ENCODE data around the gene SHANK1.

The SHANK1 gene

DNA sequence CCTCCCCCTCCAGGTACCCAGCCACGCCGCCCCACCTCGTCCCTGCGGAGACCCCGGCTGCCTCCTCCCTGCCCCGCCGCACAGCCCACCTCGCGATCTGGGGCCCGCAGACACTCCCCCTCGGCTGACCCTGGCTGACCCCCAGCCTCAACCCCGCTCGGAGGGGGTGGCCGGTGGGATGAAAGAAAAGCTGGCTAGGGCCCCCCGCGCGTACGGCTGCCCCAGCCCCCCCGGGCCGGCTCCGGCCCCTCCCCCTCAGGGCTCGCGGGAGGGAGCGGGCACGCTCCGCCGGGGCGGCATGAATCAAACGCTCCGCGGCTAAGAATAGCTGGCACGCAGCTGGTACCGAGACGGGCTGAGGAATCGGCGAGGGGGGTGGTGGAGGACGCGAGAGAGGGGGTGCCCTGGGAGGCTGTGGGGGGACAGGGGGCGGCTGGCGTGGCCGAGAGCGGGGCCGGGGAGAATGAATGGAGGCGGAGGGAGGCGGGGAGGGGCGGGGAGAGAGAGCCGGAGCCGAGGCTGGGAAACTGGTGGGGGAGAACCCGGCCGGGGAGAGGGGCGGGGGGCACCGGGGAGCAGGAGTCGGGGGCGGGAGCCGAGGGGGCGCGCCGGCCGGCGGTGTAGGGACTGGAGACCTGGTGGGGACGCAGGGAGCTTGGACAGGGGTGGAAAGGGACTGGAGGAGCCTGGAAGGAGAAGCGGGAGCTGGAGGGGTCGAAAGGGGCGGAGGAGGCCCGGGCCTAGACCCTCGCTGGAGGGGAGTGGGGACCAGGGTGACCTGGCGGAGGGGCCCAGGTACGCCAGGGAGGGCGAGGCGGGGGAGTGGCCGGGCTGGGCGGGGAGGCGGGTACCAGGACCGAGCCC is 1.1 kb downstream of the SHANK1 start:
- Histone ChIP-seq H3K36me3 (ENCODE audit: insufficient read depth, low read length) (no peaks in the 10 kb centered on the region), H3K4me1 (ENCODE audit: insufficient read depth, low read length) (no peaks in the 10 kb centered on the region), H3K4me3 (ENCODE audit: low read depth in 1 of 2, low read length in 2 of 2) (no peak overlapping the region), H3K27me3 (ENCODE audit: control insufficient read depth in 1 of 2, insufficient read depth in 2 of 2, low read length in 2 of 2) (peaks cover 6 to 48% of the 10 kb centered on the region in 2 donors), H3K9me3 (ENCODE audit: low read length) (no peaks in the 10 kb centered on the region), H3K9ac (ENCODE audit: low read length) (no peak overlapping the region), H3K27ac (ENCODE audit: low read depth, low read length) (no peak overlapping the region)

DNA sequence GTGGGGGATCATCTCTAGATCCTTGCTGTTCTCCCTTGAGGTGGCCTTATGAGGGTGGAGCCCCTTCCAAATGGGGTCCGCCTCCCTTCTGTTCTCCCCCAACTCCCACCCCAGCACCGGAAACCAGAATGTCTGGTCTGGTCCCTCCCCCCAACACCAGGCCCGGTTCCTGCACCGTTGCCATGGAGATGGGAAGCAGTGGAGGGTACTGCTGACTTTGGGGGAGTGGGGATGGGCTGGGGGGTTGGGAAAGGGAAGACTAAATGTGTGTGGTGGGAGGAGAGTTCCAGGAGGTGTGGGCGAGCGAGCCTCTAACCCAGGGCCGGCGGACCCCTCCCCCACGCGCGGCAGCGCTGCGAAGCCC is 1.7 kb downstream of the SHANK1 start:
- H3K9ac ChIP-seq (ENCODE audit: low read length), result no peak overlapping the region
- H3K4me3 ChIP-seq (ENCODE audit: low read depth in 1 of 2, low read length in 2 of 2), result no peak overlapping the region
- H3K4me1 ChIP-seq (ENCODE audit: insufficient read depth, low read length), result no peaks in the 10 kb centered on the region
- H3K27me3 ChIP-seq (ENCODE audit: control insufficient read depth in 1 of 2, insufficient read depth in 2 of 2, low read length in 2 of 2), result peaks cover 6 to 45% of the 10 kb centered on the region in 2 donors
- no peaks in the 10 kb centered on the region for H3K9me3 ChIP-seq (ENCODE audit: low read length)
- no peaks in the 10 kb centered on the region for H3K36me3 ChIP-seq (ENCODE audit: insufficient read depth, low read length)
- H3K27ac ChIP-seq (ENCODE audit: low read depth, low read length), result no peak overlapping the region

DNA sequence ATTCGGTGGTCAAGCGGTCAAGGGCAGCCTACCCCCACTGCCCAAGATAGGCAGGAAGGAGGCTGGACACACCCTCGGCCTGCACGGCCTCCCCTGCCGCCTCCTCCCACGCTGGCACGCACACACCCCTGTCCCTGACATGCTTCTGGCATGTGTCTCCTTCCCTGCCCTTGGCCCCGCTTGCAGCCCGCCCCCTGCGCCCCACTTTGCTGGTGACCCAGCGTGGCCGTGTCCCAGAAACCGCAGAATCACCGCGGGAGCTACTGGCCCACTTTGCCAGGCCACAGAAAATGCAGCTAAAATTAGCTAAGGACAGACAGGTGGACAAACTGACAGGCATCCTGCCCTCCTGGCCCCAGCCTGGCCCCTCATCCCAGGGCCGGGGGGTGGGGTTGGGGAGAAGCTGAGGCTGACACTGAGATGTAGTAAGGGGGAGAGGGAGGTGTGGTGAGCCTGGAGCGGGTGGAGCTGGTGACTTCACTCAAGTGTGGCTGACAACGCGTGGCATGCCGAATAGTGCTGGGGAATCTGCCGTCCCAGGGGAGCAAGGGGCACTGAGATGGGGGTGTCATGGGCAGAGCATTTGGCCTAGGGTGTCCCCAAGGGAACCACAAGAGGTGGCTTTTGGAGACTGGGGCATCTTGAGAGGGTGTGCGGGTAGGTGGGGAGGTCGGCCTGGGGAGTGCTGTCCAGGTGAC is 2.4 kb downstream of the SHANK1 start:
- H3K9ac ChIP-seq (ENCODE audit: low read length), result no peak overlapping the region
- no peak overlapping the region for H3K27ac ChIP-seq (ENCODE audit: low read depth, low read length)
- H3K36me3 ChIP-seq (ENCODE audit: insufficient read depth, low read length), result no peaks in the 10 kb centered on the region
- H3K9me3 ChIP-seq (ENCODE audit: low read length), result no peaks in the 10 kb centered on the region
- H3K4me3 ChIP-seq (ENCODE audit: low read depth in 1 of 2, low read length in 2 of 2), result no peak overlapping the region
- H3K27me3 ChIP-seq (ENCODE audit: control insufficient read depth in 1 of 2, insufficient read depth in 2 of 2, low read length in 2 of 2), result peaks cover 6 to 40% of the 10 kb centered on the region in 2 donors
- no peaks in the 10 kb centered on the region for H3K4me1 ChIP-seq (ENCODE audit: insufficient read depth, low read length)

DNA sequence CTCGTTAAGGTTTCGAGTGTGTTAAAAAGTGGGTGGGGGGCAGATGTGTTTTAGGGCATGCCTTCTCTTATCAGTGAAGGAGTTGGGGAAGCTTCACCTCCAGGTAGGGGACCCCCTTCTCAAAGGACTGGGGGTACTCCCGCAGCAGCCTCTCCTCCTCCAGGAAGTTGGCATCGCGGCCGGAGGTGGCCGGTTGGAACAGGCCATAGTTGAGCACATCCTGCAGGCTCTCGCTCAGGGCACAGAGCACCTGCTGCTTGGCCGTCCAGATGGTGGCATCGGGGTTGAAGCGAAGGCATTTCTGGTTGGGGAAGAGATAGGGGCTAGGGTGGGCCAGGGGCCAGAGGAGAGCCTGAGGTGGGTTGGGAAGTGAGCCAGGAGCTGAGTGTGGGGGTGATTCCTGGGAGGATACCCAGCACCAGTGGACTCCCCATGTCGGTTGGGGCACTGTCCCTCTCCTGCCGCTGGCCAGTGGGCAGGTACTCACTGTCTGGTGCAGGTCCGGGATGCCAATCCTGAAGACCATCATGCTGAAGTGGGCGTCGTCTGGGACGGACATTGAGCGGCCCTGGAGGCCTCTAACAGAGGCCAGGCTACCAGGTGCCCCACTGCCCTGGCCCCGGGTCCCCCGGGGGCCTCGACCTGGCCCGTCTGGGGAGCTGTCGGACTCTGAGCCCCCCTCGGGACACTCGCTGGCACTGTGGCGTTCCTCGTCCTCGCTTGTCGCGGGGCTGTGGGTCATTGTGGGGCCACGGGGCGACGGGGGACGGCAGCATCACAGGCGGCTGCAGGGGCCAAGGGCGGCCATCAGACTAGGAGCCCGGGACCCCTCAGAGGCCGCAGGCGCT is 3.2 kb downstream of the SHANK1 start:
- H3K9me3 ChIP-seq (ENCODE audit: low read length), result no peaks in the 10 kb centered on the region
- no peak overlapping the region for H3K9ac ChIP-seq (ENCODE audit: low read length)
- no peak overlapping the region for H3K27ac ChIP-seq (ENCODE audit: low read depth, low read length)
- no peaks in the 10 kb centered on the region for H3K36me3 ChIP-seq (ENCODE audit: insufficient read depth, low read length)
- no peaks in the 10 kb centered on the region for H3K4me1 ChIP-seq (ENCODE audit: insufficient read depth, low read length)
- no peak overlapping the region for H3K4me3 ChIP-seq (ENCODE audit: low read depth in 1 of 2, low read length in 2 of 2)
- H3K27me3 ChIP-seq (ENCODE audit: control insufficient read depth in 1 of 2, insufficient read depth in 2 of 2, low read length in 2 of 2), result peaks cover 6 to 43% of the 10 kb centered on the region in 2 donors

DNA sequence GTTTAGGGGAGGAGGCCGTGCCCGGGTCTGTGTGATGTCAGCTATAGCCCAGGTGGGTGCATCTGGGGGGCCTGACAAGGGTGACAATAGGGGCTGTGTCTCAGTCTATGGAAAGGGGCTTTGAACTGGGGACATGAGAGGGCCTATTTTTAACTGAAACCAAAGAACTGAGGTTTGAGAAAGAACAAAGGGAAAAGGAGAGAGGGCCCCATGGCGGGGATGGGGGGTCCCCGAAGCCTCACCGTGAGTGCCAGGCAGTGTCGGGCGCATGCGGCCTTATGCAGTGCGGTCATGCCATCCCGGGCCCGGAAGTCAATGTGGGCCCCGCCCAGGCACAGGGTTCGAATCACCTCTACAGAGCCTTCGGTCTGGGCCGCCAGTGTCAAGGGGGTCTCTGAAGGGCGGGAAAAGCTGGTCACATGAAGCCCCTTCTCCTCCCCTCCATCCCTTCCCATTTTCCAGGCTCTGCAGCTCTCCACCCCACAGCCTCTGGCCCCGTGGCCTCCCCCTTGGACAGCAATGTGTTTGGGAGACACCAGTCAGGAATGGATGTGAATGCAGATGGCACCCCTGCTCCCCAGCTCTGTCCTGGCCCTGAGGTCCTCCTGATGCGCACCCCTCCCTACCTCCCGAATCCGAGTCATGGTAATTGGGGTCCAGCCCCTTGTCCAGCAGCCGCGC is 5.9 kb downstream of the SHANK1 start:
- H3K4me1 ChIP-seq (ENCODE audit: insufficient read depth, low read length), result no peaks in the 10 kb centered on the region
- peaks cover 6 to 53% of the 10 kb centered on the region in 2 donors for H3K27me3 ChIP-seq (ENCODE audit: control insufficient read depth in 1 of 2, insufficient read depth in 2 of 2, low read length in 2 of 2)
- no peaks in the 10 kb centered on the region for H3K36me3 ChIP-seq (ENCODE audit: insufficient read depth, low read length)
- no peak overlapping the region for H3K4me3 ChIP-seq (ENCODE audit: low read depth in 1 of 2, low read length in 2 of 2)
- H3K9ac ChIP-seq (ENCODE audit: low read length), result no peak overlapping the region
- H3K27ac ChIP-seq (ENCODE audit: low read depth, low read length), result no peak overlapping the region
- H3K9me3 ChIP-seq (ENCODE audit: low read length), result no peaks in the 10 kb centered on the region

DNA sequence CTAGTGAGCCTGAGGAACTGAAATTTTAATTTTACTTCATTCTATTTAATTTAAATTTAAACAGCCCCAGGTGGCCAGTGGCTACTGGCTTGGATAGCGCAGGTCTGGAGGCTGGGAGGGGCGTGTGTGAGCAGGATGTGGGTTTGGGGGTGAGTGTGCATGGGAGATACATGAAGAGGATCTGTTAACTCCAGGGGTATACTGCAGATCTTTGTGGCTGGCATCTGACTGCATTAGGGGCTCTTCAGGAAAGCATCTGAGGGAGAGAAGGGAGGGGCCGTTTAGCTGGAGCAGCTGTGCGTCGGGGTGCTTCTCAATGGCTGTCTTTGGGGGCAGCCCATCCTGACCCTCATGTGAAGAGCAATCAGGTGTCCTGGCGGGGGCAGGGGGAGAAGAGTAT is 6.8 kb downstream of the SHANK1 start:
- no peaks in the 10 kb centered on the region for H3K9me3 ChIP-seq (ENCODE audit: low read length)
- no peak overlapping the region for H3K4me3 ChIP-seq (ENCODE audit: low read depth in 1 of 2, low read length in 2 of 2)
- peaks cover 6 to 45% of the 10 kb centered on the region in 2 donors for H3K27me3 ChIP-seq (ENCODE audit: control insufficient read depth in 1 of 2, insufficient read depth in 2 of 2, low read length in 2 of 2)
- no peak overlapping the region for H3K27ac ChIP-seq (ENCODE audit: low read depth, low read length)
- no peaks in the 10 kb centered on the region for H3K4me1 ChIP-seq (ENCODE audit: insufficient read depth, low read length)
- no peaks in the 10 kb centered on the region for H3K36me3 ChIP-seq (ENCODE audit: insufficient read depth, low read length)
- no peak overlapping the region for H3K9ac ChIP-seq (ENCODE audit: low read length)

DNA sequence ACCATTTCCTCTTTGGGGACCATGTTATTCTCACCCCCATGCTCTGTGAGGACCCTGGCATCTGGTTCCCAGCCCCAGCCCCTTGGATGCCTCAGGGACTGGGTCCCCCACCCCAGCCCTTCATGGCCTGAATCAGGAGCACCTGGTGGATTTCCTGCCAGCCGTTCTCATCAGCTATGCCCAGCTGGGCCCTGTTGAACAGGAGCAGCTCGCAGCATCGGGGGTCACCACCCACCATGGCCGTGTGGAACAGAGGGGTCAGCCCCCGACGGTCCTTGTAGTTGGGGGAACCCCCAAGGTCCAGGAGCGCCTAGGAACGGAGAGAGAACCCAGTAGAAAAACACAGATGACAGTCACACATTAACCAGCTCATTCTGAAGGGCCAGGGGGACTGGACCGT is 7.8 kb downstream of the SHANK1 start:
- no peak overlapping the region for H3K27ac ChIP-seq (ENCODE audit: low read depth, low read length)
- H3K9me3 ChIP-seq (ENCODE audit: low read length), result no peaks in the 10 kb centered on the region
- H3K27me3 ChIP-seq (ENCODE audit: control insufficient read depth in 1 of 2, insufficient read depth in 2 of 2, low read length in 2 of 2), result peaks cover 0 to 34% of the 10 kb centered on the region in 2 donors

DNA sequence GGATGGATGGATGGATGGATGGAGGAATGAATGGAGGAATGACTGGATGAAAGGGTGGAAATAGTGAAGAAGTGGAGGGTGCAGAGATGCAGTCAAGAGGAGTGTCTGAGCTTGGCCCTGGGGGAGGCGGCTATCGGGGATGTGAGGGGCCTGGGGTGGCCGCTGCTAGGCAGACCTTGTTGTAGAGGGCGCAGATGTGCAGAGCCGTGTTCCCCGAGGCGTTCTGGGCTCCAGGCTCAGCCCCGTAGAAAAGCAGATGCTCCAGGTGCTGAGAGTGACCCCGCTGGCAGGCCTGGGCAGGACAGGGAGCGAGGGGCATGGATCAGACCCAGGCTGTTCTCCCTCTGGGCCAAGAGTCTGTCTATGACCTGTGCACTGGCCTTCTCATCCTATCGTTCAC is 8.4 kb downstream of the SHANK1 start:
- H3K9ac ChIP-seq (ENCODE audit: low read length), result no peak overlapping the region
- no peaks in the 10 kb centered on the region for H3K9me3 ChIP-seq (ENCODE audit: low read length)
- no peaks in the 10 kb centered on the region for H3K36me3 ChIP-seq (ENCODE audit: insufficient read depth, low read length)
- H3K4me3 ChIP-seq (ENCODE audit: low read depth in 1 of 2, low read length in 2 of 2), result no peak overlapping the region
- peaks cover 0 to 28% of the 10 kb centered on the region in 2 donors for H3K27me3 ChIP-seq (ENCODE audit: control insufficient read depth in 1 of 2, insufficient read depth in 2 of 2, low read length in 2 of 2)
- no peak overlapping the region for H3K27ac ChIP-seq (ENCODE audit: low read depth, low read length)
- no peaks in the 10 kb centered on the region for H3K4me1 ChIP-seq (ENCODE audit: insufficient read depth, low read length)

More for the DNA sequence above, 7.8 kb downstream of the SHANK1 start:
- Histone ChIP-seq H3K36me3 (ENCODE audit: insufficient read depth, low read length) (no peaks in the 10 kb centered on the region), H3K4me1 (ENCODE audit: insufficient read depth, low read length) (no peaks in the 10 kb centered on the region), H3K4me3 (ENCODE audit: low read depth in 1 of 2, low read length in 2 of 2) (no peak overlapping the region), H3K9ac (ENCODE audit: low read length) (no peak overlapping the region)

DNA sequence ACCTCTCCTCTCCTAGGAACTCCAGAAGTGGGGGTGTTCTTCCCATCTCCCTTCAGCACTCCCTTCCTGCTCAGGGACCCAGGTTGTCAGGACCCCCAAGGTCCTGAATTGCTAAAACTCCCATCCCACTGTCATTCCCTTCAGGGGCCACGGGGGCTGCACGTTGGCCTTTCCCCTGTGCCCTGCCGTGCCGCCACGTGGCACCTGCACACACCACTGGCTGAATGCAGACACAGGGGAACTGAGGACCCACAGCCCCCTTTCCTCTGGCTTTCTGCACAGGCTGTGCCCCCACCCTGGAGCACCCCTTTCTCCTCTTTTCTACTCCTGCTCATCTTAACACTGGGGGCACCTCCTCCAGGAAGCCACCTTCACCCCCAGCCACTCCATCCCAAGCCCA is 9.0 kb downstream of the SHANK1 start:
- Histone ChIP-seq H3K9me3 (ENCODE audit: low read length) (no peaks in the 10 kb centered on the region), H3K9ac (ENCODE audit: low read length) (no peak overlapping the region), H3K4me3 (ENCODE audit: low read depth in 1 of 2, low read length in 2 of 2) (no peak overlapping the region), H3K4me1 (ENCODE audit: insufficient read depth, low read length) (no peaks in the 10 kb centered on the region), H3K36me3 (ENCODE audit: insufficient read depth, low read length) (no peaks in the 10 kb centered on the region), H3K27me3 (ENCODE audit: control insufficient read depth in 1 of 2, insufficient read depth in 2 of 2, low read length in 2 of 2) (peaks cover 0 to 27% of the 10 kb centered on the region in 2 donors), H3K27ac (ENCODE audit: low read depth, low read length) (no peak overlapping the region)

DNA sequence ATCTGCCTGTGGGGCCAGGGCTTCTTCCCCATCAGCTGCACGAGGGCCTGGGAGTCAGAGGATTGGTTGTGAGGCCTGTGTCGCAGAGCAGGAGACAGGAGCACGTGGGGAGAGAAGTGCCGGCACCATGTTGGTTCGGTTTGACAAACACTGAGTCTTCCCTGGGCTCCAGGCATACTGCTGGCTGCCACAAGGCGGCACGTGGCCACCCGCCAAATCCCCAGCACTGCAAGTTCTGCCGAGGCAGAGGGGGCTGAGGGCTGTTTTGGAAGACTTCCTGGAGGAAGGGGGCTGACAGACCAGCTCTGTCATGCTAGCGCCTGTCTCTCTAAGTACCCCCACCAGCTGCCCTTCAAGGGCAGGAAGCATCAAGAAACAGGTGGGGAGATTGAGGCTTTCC is 9.5 kb downstream of the SHANK1 start:
- peaks cover 0 to 27% of the 10 kb centered on the region in 2 donors for H3K27me3 ChIP-seq (ENCODE audit: control insufficient read depth in 1 of 2, insufficient read depth in 2 of 2, low read length in 2 of 2)
- no peaks in the 10 kb centered on the region for H3K9me3 ChIP-seq (ENCODE audit: low read length)
- no peak overlapping the region for H3K27ac ChIP-seq (ENCODE audit: low read depth, low read length)
- H3K4me1 ChIP-seq (ENCODE audit: insufficient read depth, low read length), result no peaks in the 10 kb centered on the region
- H3K36me3 ChIP-seq (ENCODE audit: insufficient read depth, low read length), result no peaks in the 10 kb centered on the region
- no peak overlapping the region for H3K9ac ChIP-seq (ENCODE audit: low read length)
- H3K4me3 ChIP-seq (ENCODE audit: low read depth in 1 of 2, low read length in 2 of 2), result no peak overlapping the region
